HG03460 (cell line): ENCODE measurements around the gene MARS1.
"Not testable (repeated sequence)": the region's sequence is repeated elsewhere in the genome, so short reads cannot be mapped to it uniquely, and the experiment has no call there.

ENCODE experiments used
- ATAC-seq: cut with Tn5 transposase; IDR thresholded peaks from one replicate; pipeline ENCODE4 v1.9.1; 2021; ENCODE audit not compliant: unreplicated experiment

MARS1 gene

DNA sequence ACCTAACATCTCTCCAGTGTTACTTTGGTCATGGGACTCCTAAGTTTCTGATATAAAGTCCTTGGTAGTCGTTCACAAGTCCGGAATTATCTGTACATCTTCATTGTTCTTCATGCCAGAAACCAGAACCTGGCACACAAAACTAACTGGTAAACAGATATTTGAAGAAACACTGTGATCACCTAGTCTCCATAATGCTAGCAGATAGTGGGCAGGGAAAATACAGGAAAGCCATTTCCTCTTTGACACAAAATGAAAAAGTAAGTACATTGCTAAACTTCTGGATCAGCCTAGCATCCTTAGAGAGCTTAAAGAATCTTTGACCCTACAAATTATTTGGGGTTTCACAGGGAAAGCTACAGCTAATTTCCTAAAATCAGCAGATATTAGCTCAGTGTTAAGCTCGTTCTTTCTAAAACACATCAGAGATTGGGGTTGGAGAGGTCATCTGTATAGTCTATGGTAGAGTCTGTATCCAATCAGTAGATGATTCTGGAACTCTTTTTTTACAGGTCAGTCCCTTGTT lies 27.6 kb downstream of the MARS1 start:
- no peak for ATAC-seq

DNA sequence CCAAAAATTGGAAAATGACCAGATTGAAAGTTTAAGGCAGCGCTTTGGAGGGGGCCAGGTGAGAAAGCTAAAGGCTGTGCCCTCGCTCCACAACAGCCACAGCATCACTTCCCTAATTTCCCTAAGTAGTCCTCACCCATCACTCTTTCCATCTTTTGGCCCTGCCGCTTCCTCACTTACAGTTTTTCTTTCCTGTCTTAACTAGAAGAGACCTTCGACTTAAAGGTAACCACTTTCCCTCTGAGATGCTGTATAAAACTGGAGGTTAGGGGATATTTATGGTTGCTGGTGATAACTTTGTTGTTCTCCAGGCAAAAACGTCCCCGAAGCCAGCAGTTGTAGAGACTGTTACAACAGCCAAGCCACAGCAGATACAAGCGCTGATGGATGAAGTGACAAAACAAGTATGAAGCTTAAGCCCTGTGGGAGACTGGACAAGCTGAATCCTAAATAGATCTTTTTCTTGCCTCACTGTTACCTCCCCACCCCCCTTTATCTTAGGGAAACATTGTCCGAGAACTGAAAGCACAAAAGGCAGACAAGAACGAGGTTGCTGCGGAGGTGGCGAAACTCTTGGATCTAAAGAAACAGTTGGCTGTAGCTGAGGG lies 28.2 kb downstream of the MARS1 start:
- no peak for ATAC-seq

DNA sequence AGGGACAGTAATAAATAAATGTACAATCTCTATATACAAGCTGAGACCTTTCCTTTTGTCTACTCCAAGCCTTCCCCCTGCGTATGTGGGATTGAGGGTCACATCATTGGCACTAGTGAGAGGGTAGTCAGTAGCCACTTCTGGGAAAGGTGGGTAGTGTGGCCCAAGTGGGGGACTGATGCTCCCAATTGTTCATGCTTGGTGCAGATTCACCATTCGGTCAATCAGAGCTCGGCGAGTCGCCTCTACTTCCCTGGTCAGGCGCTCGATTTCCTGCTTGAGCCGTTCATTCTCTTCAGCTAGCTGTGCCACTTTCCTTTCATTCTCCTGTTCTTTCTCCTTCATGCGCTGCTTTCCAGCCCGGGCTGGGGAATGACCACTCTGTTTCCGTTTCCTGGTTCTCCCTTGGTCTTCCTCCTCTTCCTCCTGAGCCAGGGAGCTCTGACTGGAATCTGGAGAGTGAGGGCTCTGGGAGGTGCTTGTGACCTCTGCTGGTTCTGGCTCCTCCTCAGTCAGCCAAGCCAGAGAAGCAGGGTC lies 28.8 kb downstream of the MARS1 start:
- ATAC-seq: no peak

DNA sequence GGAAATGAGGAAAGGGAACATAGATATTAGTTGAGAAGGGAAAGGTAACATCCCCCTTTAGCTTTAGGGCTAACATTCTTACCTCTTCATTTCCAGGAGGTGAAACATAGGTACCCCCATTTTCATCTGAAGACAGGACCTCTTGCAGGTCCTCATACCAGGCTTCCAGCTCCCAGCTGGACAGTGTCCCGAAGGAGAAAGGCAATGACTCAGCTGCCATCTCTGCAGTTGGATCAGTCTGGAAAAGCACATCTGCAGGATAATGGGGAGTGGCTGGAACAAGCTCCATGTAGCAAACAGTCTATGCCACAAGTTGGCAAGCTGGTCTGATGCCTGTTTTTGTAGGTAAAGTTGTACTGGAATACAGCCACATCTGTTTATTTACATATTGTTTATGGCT lies 29.3 kb downstream of the MARS1 start:
- no peak for ATAC-seq

DNA sequence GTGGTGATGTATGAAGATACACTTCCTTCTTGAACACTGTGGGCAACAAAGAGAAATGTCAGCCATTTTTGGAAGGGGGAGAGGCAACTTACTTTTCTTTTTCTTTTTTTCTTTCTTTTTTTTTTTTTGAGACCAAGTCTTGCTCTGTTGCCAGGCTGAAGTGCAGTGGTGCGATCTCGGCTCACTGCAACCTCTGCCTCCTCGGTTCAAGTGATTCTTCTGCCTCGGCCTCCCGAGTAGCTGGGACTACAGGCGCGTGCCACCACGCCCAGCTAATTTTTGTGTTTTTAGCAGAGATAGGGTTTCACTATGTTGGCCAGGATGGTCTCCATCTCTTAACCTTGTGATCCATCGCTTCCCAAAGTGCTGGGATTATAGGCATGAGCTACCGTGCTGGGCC lies 29.9 kb downstream of the MARS1 start:
- not testable (repeated sequence) for ATAC-seq

DNA sequence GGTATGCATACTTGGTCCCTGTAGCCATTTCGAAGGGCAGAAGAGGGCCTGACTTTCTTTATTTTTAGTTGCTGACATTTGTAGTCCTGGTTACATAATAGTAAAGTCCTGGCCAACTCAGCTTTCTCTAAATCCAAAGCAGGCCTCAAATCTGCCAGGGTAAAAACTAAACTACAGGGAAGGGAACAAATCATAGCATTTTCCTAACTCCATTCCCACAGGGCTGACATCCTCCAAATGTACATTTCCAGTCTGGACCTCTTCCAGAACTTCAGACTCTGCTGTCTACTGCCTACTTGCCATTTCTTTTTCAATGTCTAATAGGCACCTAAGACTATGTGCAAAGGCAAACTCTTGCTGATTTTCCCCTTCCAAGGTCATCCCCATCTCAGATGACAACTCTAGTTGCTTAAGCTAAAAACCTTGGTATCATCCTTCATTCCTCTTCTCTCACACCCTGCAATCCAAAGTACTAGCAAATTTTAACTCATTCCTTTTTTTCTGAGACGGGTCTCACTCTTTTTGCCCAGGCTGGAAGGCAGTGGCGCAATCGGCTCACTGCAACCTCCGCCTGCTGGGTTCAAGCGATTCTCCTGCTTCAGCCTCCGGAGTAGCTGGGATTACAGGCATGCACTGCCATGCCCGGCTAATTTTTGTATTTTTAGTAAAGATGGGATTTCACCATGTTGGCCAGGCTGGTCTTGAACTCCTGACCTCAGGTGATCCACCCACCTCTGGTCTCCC lies 30.5 kb downstream of the MARS1 start:
- no peak for ATAC-seq

DNA sequence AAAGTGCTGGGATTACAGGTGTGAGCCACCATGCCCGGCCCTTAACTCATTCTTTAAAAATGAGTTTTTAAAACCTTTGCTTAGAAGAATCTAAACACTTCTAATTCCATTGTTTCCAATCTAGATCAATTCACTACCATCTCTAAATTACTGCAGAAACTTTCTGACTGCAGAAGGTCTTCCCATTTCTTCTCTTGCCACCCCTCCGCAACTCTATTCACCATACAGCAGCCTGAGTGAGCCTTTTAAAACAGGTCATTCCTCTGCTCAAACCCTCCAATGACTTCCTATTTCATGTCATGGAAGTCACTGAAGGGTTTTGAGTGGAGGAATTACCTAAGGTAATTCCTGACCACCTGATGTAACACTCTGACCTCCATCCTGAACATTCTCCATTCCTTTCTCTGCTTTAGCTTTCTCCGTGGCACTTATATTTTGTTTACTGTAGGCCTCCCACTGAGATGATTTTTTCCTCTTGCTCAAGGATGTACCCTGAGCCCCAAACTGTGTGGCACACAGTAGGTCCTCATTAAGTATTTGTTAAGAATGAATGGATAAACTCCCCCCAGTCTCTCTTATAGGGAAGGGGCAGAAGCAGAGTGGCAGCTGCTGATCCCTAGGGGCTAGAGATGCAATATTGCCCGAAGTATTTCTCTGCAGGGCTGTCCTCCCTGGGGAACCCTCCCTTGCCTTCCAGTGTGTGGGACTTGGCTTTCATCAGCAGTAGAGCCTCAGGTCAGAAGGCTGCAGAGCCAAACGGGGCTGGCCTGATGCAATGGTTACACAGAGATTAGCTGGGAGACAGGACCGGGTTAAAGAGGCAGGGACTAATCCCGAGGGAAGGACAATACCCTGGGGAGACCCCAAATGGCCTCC lies 31.3 kb downstream of the MARS1 start:
- no peak for ATAC-seq

DNA sequence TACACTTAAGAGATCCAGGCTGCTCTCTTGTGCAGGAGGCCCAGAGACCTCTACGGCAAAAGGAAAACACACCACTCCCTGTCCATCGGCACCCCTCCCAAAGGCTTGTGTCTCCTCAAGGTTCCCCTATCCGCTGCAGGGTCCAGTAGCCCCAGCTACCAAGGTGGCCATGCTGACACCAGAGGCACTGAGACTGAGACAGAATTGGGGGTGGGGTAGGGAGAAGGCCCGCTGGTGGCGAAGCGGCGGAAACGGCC lies 31.9 kb downstream of the MARS1 start:
- peak; percentile 4 for ATAC-seq

DNA sequence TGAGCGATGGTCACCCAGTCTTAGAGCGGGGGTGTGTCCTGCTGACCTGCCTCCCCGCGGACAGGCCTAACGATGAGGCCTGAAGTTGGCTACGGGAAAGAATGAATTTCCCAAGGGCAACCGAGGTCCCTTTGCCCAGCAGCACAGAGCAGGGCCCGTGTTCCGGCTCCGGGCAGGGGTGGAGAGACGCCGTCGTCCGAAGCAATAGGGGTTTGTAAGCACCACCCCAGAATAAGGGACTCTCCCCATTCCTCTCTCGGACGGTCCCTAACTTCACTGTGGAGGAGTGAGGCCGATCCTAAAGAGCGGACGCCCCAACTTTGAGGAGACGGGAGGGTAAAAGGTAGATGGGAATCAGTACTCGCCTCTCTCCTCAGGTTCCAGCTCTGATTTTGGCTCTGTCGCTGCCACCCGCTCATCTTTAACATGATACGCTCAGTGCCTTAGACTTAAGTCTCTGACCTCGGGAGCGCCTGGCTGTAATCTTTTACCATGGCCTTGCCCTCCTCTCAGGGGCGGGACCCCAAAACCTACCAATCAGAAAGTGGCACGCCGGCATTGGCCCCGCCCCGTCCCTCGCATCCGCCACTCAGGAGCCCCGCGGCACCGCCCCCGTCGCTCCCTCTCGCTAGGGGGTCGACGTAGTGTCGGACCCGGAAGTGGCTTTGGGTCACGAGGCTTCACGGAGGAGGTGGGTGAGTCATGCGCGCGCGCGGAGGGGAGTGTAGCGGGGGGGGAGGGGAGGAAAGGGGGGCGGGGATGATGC lies 32.4 kb downstream of the MARS1 start, which contains the start of gene DDIT3:
DDIT3 (minus strand) TSS at position 462 of the 766 bp plus-strand sequence. CDS start 3,108 bp downstream, outside the sequence.
- peak; percentile 66 for ATAC-seq

DNA sequence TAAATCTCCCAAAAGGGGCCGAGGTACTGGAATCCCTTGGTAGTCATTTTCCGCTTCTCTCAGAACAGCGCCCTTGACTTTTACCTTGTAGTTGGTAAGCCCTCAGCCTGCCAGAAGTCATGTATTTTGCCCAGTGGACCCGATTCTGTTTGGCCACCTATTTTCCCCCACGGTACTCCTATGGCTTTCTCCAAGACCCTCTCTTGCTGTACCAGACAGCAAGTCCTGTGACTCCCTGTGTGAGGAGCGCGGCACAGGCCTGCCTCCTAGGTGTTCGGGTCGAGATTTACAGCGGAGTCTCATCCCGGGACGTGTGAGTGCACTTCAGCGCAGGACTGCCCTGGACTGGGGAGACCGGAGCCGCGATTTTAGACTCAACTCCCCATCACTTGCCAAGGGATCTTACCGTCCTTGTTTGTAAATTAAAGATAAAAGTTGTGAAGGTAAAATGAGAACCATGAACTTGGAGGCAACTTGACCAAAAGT lies 33.7 kb downstream of the MARS1 start:
- ATAC-seq: no peak

DNA sequence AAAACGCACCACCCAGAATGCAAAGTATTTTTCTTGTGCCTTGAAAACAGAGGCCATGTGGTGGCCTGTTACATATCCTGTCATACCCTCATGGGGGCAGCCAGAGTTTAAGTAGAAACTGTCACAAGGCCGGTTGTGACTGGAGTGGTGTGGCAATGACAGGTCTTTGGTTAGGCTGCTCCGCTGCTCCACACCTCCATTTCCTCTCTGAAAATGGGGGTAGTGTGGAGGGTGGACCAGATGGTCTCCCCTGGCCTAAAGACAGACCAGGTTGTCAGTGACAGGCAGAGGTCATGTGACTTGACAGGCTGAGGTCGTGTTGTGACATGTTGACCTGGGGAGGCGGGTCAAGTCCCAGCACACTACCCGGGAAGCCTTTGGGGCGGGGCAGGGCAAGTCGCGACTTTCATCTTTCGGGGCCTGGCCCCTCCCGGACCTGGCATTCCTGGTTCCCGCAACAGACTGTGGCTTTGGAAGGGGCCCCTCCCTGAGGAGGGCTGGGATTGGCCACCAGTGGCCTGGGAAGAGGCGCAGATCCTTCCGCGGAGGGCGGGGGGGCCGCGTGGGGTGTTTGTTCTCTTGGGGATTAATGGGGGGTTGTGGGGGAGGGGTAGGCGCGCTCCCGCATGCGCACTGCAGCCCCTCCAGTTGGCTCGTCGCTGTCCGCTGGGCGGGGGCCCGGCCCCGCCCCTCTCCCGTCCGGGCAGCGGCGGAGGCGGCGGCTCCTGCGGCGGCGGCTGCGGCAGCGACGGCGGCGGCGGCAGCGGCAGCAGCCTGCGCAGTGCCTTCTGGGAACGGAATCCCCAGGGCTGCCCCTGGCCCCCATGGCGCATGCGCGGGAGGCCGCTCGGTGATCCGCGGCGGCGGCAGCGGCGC lies 34.4 kb downstream of the MARS1 start, which contains the start of gene MBD6:
MBD6 (plus strand) TSS at position 814 of the 876 bp plus-strand sequence. CDS start 1,480 bp downstream, outside the sequence.
- ATAC-seq: peak; percentile 33

DNA sequence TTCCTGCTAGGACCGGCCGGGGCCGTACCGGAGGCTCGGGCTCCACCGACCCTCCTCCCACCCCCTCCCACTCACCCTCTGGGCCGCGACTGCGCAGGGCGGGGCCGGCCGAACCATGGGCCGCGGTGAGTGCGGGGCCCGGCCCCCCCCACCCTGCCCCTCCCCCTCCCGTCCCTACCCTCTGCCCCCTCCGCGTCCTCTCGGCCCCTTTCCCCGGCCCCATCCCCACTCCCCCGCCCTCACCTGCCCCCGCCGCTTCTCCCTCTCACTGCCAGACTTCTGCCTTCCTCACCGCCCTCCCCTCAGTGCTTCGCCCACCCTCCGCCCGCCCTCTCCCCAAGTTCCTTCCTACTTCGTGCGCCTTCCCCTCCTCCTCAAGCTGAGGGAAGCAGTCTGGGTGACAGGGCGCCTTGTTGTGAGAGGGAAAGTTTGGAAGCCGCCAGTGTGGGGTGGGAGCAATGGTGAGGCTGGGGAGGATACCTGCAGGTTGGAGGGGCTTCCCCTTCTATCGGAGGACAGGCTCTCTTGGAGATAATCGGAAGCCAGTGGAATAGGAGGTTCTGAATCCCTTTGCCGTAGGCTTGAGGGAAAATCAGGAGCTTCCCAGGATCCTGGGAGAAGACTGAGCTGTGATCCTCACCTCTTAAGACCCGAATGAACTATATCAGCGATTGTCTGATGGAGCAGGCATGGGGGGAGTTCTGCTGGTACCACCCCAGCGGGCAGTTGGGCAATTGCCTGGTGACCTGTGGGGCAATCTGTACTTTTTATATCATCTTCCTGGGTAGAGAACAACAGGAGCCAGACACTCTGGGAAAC lies 35.2 kb downstream of the MARS1 start:
- no peak for ATAC-seq

DNA sequence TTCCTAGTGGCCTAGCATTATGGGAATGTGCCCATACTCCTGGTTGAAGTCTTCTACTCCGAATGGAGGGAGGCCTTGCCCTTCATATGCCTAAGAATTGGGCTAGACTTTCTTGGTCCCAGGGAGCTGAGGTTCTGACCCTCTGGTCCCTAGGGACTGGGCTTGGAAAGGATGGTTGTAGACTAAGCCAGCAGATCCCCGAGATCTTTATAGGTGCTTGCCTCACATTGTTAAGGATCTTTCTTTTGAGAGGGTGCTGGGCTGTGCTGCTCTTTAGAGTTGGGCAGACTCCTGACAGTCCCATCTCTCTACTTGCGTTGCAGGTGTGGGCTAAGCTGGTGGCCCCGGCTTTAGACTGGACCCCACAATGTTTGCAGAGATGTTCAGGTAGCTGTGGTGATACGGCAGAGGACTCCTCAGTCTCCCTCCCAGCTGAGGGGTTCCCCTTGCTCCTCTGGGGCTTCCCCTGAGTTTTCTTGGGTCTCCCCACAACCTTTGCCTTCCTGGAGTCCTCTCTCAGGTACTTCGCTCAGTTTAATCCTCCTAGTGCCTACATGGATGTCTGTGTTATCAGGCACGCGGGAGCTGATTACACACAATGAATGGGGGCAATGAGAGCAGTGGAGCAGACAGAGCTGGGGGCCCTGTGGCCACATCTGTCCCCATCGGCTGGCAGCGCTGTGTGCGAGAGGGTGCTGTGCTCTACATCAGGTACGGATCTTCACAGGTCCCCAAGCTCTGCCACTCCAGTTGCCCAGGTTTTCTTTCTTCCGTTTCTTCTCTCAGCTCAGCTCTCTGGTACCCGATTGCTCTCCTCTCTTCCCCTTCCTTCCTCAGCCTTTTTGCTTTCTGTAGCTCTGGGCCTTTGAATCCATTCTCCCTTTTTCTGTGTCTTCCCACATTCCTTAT lies 36.1 kb downstream of the MARS1 start:
- ATAC-seq: no peak

DNA sequence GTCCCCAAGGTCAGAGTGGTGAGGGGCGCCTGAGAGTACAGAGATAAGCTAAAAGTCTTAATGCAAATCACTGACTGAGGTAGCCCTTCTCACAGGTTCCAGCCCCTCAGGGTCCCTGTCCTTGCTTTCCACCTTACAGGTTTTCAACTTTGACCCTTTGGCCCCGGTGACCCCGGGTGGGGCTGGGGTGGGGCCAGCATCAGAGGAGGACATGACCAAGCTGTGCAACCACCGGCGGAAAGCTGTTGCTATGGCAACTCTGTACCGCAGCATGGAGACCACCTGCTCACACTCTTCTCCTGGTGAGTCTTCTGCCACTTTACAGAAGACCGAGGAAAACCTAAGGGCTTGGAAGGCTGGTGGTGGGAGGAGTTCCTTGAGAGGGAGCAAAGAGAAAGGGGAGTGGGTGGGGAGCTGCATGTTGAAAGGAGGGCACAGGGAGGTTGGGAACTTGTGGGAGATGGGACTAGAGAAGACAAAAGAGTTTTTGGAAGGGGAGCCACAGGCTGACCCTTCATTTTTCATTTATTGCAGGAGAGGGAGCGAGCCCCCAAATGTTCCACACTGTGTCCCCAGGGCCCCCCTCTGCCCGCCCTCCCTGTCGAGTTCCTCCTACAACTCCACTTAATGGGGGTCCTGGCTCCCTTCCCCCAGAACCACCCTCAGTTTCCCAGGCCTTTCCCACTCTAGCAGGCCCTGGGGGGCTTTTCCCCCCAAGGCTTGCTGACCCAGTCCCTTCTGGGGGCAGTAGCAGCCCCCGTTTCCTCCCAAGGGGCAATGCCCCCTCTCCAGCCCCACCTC lies 37.1 kb downstream of the MARS1 start:
- ATAC-seq: no peak

DNA sequence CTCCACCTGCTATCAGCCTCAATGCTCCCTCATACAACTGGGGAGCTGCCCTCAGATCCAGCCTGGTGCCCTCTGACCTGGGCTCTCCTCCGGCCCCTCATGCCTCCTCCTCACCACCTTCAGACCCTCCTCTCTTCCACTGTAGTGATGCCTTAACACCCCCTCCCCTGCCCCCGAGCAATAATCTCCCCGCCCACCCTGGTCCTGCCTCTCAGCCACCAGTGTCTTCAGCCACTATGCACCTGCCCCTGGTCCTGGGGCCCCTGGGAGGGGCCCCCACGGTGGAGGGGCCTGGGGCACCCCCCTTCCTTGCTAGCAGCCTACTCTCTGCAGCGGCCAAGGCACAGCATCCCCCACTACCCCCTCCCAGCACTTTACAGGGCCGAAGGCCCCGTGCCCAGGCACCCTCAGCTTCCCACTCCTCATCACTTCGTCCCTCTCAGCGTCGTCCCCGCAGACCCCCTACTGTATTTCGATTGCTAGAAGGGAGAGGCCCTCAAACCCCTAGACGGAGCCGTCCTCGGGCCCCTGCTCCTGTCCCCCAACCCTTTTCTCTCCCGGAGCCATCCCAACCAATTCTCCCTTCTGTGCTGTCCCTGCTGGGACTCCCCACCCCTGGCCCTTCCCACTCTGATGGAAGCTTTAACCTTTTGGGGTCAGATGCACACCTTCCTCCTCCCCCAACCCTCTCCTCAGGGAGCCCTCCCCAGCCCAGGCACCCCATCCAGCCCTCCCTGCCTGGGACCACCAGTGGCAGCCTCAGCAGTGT lies 37.9 kb downstream of the MARS1 start:
- ATAC-seq: no peak
